ENCODE measurements around the gene FILIP1L.
"Not testable (repeated sequence)": the region's sequence is repeated elsewhere in the genome, so short reads cannot be mapped to it uniquely, and the experiment has no call there.

Gene FILIP1L

DNA sequence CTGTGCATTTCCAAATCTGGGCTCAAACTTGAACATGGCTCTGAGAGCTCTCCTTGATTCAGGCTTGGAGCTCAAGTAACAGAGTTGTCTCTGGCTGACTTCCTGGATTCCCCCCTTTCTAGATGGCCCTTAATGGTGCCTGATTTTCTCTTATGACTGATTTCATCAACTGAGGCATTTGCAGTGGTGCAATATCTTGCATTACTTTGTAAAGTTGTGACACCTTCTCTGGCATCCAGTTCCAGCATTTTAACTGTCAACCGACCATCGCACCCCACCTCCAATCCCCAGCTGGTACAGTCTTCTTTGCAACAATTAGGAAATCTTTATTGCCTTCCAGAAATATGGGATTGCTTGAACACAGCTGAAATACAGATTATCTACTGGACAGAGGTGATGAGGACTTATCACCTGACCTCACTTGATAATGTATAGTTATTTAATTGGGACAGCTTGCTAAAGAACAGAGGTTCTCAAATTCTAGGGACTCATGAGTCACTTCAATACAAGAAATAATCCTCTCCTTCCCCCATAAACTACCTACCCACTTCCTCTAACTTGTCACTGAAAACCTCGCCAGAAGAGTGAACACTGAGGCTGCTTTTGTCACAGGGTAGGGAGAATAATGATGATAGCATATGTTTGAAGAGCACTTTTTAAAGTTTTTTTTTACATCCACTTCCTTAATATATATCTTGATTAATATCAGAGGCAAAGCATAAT, 41.8 kb downstream of the FILIP1L start:
- peak; percentile 63 for DNase-seq

DNA sequence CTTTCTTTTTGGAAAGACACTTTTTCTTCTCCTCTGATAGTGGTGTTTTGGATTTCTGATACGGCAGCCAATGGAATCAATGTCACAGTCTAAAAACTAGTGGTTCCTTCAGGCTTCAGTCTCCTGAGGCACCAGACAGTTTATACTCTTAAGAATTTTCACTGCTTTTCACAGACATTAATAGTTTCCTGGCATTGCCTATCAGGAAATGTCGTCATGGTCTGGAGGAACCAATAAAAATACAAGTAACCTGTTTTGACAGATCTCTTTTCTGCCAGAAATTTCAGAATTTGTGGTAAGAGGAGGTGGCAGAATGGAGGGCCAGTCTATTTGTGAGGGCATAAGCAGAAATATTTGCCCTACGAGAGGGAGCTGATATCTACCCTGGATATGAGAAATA, 44.8 kb downstream of the FILIP1L start:
- no peak for DNase-seq

DNA sequence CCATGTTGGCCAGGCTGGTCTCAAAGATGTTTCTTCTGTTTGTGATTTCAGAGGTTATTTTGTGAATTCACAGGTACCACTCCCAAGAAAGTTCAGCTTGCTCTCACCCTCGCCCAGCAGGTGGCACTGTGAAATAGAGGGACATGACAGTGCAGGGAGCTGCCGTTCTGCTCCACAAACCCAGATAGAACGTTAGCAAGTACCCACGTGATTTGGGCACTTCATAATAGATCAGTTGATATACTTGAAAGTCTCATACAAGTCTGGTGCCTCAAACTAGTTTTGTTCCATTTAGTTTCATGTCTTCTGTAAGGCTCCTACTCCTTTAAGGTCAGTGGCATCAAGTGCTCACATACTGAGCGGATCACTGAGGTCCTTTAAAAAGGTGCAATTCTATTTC, 45.5 kb downstream of the FILIP1L start:
- DNase-seq = peak; percentile 85

DNA sequence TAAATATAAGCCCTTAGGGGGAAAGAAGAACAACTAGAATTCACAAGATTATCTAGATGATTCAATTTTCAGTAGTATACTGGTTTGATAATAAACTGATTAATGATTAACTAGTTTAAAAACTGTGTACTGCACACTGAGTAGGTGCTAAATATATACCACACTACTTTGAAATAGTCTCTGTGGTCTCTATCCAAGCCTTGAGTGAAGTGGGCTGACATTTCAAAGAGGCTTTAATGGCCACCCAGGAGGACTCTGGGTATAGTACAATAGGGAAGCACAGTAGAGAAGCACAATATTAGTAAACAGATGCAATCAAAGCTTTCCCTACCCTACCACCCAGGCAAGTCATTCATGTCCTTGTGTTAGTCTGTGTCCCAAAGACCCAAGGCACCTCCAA, 46.7 kb downstream of the FILIP1L start:
- DNase-seq = no peak

DNA sequence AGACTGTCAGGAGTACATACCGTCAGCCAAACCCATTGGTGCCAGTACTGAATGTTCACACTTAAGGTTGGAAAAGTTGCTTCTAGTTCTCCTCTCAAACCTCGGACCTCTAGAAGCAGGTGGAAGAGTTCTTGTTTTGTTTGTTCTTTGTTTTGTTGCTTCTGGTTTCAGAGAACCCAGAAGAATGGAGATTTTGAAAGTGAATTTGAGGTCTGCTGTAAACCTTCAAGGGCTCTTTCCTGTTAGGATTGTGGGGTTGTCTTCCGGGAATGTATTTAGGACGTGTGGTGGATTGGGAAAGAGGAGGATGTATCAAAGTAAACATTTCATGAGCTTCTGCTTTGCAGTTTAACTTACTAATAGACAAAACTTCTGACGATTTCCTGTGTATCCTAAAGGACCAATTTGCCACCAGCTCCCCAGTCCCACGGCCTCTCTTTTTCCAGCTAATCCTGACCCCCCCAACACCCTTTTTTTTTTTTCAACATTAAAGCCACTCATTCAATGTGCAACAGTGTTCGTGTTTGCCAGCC, 50.3 kb downstream of the FILIP1L start:
- DNase-seq = no peak

DNA sequence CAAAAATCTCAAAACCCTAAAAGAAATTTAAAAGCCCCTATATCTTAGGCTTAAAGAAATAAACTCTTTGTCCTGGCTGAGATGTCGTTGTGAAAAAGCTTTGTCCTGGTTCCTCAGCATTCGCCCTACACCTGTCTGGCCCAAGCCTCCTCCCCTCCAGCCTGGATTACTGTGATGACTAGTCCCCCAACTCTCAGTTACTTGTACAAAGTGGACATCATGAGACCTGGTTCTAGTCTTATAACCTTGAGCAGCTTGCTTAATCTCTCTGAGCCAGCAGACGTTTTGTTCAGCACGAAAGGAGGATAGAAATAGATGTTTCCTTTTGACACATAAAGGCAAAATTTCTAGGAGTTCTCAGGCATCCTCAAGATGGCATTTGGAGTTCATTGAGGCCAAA, 51.6 kb downstream of the FILIP1L start:
- DNase-seq = no peak

DNA sequence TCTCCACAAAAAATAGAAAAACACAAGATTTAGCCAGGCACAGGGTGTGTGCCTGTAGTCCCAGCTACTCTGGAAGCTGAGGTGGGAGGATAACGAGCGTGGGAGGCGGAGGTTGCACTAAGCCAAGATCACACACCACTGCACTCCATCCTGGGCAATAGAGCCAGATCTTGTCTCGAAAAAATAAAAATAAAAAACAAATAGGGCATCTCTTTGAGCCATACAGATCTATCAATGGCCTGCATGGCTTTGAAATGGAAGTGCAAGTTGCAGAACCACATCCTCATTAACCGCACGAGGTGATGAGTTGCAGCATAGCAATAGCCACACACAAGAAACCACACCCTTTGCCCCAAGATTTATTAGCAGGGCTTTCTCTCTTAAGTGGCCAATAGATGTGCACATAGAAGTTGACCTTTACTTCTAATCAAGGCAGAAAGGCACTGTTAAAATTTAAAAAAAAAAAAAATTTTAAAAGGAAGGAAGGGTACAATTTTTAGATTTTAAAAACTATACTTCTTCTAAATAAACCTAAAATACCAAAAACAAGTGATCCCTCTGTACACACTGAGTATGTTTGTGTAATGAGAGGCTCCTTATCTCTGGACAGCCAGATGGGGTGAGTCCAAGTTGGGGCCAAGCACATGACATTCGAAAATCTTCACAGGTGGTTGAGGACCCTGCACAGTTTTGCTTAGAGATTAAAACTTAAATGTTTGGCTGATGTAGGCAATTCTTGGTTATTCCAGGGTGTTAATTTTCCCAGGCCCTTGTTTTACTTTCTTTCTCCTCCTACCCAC, 53.4 kb downstream of the FILIP1L start:
- peak; percentile 36 for DNase-seq

DNA sequence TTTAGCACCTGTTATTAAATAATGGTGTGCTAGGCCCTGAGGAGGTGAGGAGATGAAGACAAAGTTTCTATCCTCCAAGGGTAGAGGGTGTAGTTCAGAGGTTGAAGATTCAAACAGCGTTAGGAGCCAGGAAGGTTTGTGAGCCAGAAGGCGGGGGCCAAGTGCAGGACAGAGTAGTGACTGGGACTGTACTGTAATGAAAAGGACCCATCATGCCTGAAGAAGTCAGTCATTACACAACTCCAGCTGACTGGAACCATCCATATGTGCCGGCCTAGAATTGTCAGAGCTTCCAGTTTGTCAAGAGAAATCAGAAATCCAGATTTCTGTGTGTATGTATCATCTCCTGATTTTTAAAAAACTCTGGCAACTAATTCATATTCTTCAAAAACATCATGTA, 54.8 kb downstream of the FILIP1L start:
- DNase-seq = no peak

DNA sequence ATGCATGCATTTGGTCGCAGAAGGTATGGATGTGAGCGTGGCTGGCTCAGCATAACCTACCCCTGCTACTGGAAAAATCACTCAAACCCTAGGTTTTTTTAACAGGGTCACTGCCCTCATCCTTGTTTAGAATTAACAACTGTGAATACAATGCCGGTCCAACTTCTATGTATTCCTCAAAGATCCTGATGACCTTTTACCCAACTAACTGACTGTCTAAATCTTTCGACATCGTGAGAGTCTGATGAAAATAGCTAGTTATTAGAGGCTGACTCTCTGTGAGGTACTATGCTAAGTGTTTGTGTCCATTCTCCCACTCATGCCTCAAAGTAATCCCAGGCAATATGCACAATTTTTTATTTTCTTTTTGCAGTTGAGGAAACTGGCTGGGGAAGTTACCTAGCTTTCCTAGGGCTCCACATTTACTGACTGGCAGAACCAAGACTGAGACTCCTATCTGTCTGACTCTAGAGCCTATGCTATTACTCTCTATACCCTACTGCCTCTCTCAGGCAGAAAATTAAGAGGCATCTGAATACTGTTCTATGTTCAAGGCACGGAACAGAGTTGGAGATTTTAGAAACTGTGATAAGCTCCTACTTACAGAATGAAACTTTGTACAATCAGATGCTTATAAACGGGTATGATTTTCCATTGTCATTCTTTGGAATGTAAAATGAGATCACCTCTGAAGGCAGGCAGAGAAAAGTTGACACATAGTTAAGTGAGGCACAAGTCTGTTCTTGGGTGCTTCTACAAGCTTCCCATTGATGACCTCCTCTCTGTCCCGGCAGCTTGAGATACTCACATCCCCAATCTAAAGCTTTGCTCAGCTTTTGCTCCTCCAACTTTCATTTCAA, 56.4 kb downstream of the FILIP1L start:
- no peak for DNase-seq

DNA sequence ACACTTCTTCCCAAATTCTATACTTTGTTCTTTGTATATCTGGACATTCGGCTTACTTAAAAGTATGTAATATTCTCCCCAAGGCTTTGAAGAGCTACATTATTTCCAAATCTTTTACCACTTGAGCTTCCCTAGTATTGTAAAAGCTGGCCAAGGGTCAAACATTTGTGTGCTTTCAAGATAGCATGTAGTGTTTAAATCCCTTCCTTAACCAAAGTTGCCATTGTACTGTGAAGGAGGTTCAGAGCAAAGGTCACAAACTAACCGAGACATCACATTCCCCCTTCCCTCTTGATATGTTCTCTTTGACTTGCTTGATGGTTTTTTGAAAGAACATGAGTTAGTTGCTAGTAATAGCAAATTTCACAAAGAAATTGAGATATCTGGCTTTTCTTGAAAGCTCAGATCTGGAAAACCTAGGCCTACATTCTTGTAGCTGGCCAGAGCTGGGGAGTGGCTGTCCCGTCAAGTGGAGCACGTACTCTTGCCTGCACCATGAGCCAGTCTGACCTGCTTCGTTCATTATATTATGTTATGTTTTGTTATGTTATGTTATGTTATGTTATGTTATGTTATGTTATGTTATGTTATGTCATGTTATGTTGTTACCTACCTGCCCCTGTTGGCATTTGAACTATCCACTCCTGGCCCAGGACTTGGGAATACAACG, 60.2 kb downstream of the FILIP1L start:
- DNase-seq = no peak

DNA sequence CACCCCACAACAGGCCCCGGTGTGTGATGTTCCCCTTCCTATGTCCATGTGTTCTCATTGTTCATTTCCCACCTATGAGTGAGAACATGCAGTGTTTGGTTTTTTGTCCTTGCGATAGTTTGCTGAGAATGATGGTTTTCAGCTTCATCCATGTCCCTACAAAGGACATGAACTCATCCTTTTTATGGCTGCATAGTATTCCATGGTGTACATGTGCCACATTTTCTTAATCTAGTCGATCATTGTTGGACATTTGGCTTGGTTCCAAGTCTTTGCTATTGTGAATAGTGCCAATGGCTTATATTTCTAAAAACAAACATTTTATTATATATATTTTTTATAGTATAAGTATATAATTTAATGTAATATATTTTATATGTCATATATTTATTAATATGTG, 62.8 kb downstream of the FILIP1L start:
- not testable (repeated sequence) for DNase-seq

DNA sequence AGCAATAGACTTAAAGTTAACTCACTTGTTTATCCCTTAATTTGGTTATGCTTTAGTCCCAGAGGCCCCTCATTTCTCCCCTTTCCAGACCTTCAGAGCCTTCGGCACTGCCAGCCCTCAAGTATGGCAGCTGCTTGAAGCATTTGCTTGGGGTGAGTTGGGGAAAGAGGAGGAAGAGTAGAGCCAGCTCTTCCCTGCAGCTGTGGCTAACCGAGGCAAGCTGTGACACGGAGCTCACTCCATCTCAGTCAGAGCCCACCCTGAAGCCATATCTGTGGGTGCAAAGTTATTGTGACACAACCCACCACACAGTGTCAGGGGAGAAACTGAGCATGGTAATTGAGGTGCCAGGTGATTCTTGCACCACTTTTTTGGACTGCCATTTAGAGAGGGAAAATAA, 66.1 kb downstream of the FILIP1L start:
- DNase-seq = no peak

DNA sequence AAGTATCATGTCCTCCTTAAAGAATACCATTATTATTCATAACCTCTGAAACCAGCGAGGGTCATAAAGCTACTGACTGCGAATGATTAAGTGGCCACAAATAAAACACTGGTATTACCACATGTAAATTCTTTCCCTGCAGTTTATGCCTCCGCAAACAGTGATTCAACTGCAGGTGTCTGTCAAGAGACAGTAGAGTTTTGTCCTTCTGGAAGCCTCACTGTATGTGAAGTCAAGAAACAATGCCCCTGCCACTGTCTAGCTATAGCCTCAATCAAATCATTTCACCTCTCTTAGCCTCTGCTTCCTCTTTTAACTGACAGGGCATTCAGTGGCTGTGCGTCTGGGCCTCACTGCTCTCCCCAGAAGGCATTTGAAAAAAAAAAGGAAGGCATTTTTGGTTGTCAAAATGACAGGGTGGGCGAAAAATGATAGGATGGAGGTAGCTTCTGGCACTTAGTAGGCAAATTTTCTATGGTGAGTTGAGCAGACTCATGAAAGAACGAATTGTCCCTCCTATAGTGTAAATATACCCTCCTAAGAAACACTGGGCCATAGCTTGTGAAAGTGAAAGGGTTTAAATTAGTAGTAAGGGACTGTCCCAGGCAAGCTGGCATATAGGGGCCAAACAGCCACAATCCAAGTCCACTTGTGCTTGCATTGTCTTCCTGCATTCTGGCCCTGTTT, 66.7 kb downstream of the FILIP1L start:
- peak; percentile 60 for DNase-seq

DNA sequence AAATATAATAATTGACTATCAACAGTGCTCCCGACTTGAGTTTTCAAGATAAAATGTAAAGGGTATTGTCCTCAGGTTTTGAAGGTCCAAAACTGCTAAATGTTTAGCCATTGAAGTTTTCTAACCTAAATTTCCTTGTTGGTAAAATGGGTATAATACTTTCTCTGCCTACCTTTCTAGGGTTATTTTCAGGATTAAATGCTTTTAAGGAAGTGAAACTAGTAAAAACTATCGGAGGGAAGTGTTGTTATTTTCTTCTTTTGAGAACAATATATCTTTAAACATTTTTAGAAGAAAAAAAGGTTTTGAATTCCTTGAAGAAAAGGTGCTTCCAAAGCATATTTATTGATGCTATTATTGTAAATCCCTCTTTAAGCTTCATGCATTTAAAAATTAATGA, 67.3 kb downstream of the FILIP1L start:
- no peak for DNase-seq

DNA sequence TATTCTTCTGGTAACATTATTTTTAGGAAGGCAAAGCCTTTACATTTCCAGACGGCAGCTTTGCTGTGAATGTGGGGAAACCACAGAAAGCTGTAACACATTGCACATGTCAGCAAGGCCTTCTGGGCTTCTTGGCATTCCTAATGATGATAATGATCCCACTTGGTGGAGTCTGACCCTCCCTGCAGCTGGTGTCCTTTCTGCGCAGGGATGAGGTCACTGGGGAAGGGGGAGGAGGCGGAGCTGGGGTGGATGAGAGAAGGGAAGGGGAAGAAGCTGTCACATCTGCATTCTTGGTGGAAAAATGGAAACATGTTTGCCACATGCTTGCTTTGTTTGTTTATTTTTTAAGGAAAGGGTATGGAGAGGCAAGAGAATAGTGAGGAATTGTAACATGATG, 68.6 kb downstream of the FILIP1L start:
- no peak for DNase-seq

DNA sequence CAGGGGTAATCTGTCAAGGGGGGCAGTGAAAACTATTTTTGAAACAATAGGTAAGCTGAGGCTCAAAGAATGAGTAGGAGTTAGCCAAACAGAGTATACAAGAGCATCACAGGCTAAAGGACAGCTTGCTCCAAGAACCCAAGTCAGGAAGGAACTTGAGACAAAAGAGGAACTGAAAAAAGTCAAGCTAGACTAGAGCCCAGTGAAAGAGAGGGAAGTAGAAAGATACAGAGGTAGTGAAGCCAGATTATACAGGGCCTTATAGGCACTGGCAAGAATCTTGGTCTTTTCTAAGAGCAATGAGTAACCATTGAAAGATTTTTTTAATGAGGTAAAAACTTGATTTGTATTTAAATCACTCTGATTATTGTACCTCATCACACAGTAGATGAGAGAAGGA, 69.9 kb downstream of the FILIP1L start:
- DNase-seq = no peak

DNA sequence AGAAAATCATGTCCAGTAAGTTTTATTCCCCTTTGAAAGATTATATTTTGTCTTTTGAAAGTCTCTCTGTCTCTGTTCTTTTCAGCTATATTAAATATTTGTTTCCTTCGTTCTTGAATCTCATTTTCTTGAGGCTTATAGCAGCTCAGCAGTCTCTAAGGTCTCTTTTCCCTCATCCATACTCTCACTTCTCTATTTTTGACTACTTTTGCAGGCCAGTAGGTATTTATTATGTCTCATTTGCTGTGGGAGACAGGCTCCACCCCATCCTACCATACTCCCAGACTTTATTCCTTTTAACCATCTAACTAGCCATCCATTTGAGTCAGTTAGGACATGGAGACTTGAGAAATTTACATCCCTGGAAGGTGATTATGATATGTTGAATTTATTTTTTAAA, 71.0 kb downstream of the FILIP1L start:
- DNase-seq = no peak

DNA sequence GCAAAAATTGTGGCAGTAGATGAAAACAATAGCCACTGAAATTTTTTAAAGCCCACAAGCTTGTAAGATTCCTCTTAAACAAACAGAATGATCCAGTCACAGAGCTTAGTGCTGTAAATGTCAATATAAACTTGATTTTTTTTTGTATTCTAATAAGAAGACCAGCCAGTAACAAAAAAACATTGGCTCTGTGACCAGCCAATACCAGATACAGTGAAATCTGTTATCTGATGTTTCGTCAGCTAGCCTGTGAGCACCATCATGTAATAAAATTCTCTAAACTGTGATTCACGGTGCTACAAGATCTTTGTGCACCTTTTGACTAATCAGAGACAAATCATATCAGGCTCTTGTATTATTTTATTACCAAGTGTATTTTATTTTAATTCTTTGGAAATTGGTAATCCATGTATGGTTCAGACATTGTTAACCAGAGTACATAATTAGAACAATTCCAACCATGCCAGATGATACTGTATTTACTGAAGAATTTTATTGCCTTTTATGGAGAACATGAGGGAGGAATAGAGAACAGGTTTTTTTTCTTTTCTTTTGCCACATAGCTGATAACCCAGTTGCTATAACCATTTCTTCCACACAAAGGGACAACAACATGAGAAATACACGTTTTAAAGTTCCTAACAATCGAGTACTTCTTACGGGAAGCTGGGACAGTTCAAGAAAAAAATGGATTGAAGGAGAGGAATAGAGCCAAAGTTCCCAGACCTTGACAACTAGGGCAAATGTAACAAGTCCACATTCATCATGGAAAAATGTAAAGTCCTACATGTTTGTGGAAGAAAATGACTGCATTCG, 71.9 kb downstream of the FILIP1L start:
- no peak for DNase-seq

DNA sequence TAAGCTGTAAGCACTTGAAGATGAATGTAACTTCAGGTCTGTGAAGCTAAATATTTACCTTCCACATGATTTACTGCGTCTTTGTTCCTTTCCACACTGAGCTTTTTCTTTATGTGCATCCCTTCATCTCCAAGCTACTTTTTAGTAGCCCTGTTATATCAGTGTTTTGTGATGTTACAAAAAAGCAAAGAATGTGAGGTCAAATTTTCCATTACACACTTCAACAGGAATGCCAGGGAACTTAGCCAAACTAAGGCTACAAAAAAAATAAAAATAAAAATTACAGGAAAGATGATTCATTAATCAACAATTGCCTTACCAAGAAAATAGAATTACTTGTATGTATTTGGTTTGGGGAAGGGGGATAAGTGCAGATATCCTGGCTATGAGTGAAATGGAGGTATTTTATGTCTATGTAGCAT, 73.0 kb downstream of the FILIP1L start:
- DNase-seq = no peak

DNA sequence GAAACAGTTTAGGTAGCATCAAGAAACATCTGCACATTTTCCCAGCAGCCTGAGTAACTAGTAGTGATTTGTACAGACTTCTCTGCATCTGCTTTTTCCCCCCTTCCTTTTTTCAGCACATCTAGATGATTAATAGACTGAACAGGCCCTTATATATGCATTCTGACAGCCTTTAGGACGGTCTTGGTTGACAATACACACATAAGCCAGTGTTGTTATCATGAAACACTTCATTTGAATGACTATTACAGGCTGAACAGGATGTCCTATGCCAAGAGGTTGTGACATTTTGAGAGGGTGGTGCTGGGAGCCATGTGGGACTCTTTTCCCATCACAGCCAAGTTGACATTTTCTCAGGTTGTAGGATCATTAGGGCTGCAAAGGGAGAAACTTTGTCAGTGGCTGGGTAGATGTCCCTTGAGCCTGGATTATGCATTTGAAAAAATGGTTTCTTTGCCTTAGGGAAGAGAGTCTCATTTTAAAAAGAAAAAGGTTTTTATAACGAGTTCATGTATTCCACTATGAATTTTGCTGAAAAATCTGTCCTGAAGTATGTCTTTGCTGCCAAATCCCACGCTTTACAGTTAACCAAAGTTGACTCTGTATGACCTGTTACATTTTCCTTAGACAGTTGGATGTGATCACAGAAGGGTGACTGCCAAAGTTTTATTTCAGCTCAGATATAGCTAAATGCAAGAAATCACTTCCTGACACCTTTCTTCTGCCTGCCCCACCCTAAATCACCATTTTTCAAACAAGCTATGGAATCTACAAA, 73.7 kb downstream of the FILIP1L start:
- DNase-seq = no peak

Measured in activated CD4-positive, alpha-beta T cell treated with anti-CD3 and anti-CD28 coated beads, Interleukin-10, Interleukin-2, amounts not matched to agents 100 ng/mL and 50 ng/mL, durations not matched to agents 16 hours and 8 hours (primary cell).